Activated CD4-positive, alpha-beta T cell treated with anti-CD3 and anti-CD28 coated beads, Interleukin-2, amount 10 ng/mL, durations not matched to agents 24 days and 14 days (primary cell): ENCODE data around the gene CH25H. TPM values are rescaled to one million over a fixed set of nuclear protein-coding genes. Genes with fewer than 3 reads are reported as not detected.

Experiments used
- DNase-seq: peaks from one replicate; pipeline ENCODE4 v3.0.0; 2022
- H3K27ac Mint-ChIP-seq: one replicate; pipeline ENCODE4 v1.8.0; 2022; ENCODE audit warnings: mild to moderate bottlenecking, mixed read lengths
- H3K27me3 Mint-ChIP-seq: one replicate; pipeline ENCODE4 v1.8.0; 2022; ENCODE audit warnings: mixed read lengths
- H3K36me3 Mint-ChIP-seq: one replicate; pipeline ENCODE4 v1.8.0; 2022; ENCODE audit warnings: low read depth, mild to moderate bottlenecking, mixed read lengths
- H3K4me1 Mint-ChIP-seq: one replicate; pipeline ENCODE4 v1.8.0; 2021; ENCODE audit warnings: mixed read lengths
- H3K4me3 Mint-ChIP-seq: one replicate; pipeline ENCODE4 v1.8.0; 2022; ENCODE audit warnings: mild to moderate bottlenecking, moderate library complexity, mixed read lengths
- H3K9me3 Mint-ChIP-seq: one replicate; pipeline ENCODE4 v1.8.0; 2021; ENCODE audit warnings: mixed read lengths
- intact Hi-C: fragments of 100-400 bp; cut with micrococcal nuclease; formaldehyde crosslinking; loops from one replicate; pipeline ENCODE4 v1.15.1; 2023
- total RNA-seq: library from RNA; stranded (reverse); gene quantifications from 2 replicates; pipeline ENCODE4 v1.2.3, GENCODE V29; 2022

Gene CH25H
- total RNA-seq, 1 donor from 2014 or later = not detected

DNA sequence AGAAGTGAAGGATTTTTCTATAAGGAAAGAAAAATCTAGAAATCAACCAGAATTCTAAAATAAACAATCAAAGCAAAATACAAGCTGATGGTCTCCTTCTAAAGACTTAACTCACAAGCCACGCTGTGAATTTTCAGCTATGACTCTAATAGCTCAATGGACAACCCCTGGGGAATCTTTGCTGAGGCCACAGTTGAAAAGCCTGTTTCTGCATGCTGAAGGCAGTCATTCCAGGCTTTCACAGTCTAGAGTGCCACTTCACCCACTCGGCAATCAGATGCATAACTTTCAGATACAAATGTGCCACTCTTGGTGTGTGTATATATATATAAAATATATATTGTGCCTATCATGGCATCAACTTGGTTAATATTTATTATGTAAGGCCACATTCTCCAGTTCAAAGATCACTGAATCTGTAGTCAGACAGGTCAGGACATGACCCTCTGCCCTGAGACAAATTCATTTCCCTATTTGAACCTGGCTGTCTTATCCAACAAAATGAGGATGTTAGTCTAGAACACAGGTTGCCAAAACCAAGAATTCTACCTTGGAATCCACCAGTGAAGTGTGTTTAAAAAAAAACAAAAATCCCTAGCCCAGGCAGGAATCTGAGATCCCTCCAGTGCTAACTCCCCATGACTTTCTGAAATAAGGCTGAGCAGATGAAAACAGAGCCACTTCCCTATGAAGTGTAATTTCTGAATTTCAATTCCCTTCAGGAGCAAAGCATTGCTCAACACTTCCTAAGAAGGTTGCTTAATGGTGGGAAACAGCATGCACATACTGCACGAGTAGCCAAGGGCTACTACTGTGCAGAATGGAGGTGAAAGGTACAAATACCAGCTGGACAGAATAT is 34.6 kb upstream of the CH25H start:
- H3K4me1 Mint-ChIP-seq = peaks cover 4% of the 10 kb centered on the region
- H3K27me3 Mint-ChIP-seq = no peaks in the 10 kb centered on the region
- H3K4me3 Mint-ChIP-seq = no peak overlapping the region
- H3K27ac Mint-ChIP-seq = no peak overlapping the region
- peaks cover 3% of the 10 kb centered on the region for H3K36me3 Mint-ChIP-seq
- no peaks in the 10 kb centered on the region for H3K9me3 Mint-ChIP-seq
- intact Hi-C loops = no loop called here
- no peak for DNase-seq

GRCh38 chr10:89241026-89241425 is 33.9 kb upstream of the CH25H start:
- Mint-ChIP-seq H3K4me3 (no peak overlapping the region), H3K36me3 (peaks cover 3% of the 10 kb centered on the region), H3K27ac (no peak overlapping the region), H3K27me3 (no peaks in the 10 kb centered on the region), H3K9me3 (no peaks in the 10 kb centered on the region), H3K4me1 (peaks cover 4% of the 10 kb centered on the region)
- intact Hi-C loops = no loop called here
- no peak for DNase-seq

DNA sequence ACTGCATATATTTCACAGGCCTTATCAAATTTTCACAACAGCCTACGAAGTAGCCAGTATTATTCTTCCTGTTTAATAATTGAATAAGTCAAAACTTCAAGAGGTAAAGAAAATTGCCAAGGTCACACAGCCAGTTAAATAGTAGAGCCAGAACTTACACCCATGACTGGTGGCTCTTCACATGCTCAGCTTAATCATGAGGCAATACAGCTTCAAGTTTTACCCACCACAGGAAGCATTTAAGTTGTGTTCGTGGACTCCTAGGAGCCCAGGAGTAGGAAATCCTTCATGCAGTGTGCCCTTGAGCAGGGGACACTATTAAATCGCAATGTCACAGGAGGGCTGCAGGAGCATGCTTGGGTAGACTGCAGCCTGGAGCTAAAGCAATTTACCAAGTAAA is 33.4 kb upstream of the CH25H start:
- Mint-ChIP-seq H3K9me3 (no peaks in the 10 kb centered on the region), H3K27ac (no peak overlapping the region), H3K4me3 (no peak overlapping the region), H3K27me3 (no peaks in the 10 kb centered on the region), H3K4me1 (peaks cover 4% of the 10 kb centered on the region), H3K36me3 (peaks cover 3% of the 10 kb centered on the region)
- intact Hi-C loops = no loop called here
- no peak for DNase-seq

DNA sequence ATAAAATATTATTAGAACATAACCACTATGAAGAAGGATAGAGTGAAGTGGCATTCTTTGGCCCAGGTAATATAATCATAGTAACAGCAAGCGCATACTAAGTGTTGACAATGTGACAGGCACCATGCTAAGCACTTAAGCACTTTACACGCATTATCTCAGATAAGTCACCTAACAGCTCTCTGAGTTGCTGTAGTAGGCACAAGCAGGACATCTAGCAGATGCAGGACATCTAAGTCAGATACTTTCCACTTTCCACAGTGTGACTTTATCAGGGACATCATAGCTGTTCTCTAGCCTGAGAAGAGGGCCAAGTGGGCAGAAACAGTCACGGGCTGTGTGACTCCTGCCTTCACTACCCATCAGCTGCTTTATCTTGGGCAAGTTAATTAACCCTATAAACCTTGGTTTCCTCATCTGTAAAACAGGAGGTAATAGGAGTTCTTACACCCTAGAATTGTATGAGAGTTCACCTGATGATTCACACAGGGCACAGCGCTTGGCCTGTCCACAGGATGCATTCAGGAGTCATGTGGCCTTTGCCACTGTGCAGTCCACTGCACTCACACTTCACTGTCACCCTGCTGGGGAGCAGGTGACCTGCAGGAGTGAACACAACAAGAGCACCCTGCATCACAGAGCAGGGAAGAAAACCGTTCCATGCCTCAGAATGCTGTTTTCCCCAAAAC is 32.0 kb upstream of the CH25H start:
- H3K27me3 Mint-ChIP-seq = no peaks in the 10 kb centered on the region
- DNase-seq = no peak
- intact Hi-C loops = no loop called here
- no peaks in the 10 kb centered on the region for H3K9me3 Mint-ChIP-seq
- no peak overlapping the region for H3K4me3 Mint-ChIP-seq
- H3K4me1 Mint-ChIP-seq = peaks cover 4% of the 10 kb centered on the region
- no peak overlapping the region for H3K27ac Mint-ChIP-seq
- peaks cover 3% of the 10 kb centered on the region for H3K36me3 Mint-ChIP-seq

- Mint-ChIP-seq H3K4me1 (peaks cover 3% of the 10 kb centered on the region), H3K4me3 (no peak overlapping the region), H3K27me3 (no peaks in the 10 kb centered on the region), H3K36me3 (peaks cover 3% of the 10 kb centered on the region), H3K27ac (no peak overlapping the region), H3K9me3 (no peaks in the 10 kb centered on the region)
- intact Hi-C loops = no loop called here
- no peak for DNase-seq
These were observed 30.7 kb upstream of the CH25H start for GRCh38 chr10:89237849-89238248.

- no peaks in the 10 kb centered on the region for H3K9me3 Mint-ChIP-seq
- no peak overlapping the region for H3K4me3 Mint-ChIP-seq
- intact Hi-C loops = no loop called here
- no peak for DNase-seq
- no peaks in the 10 kb centered on the region for H3K27me3 Mint-ChIP-seq
- peaks cover 2% of the 10 kb centered on the region for H3K4me1 Mint-ChIP-seq
- peaks cover 2% of the 10 kb centered on the region for H3K36me3 Mint-ChIP-seq
- H3K27ac Mint-ChIP-seq = no peak overlapping the region
These were observed 29.2 kb upstream of the CH25H start for GRCh38 chr10:89236226-89236797.

DNA sequence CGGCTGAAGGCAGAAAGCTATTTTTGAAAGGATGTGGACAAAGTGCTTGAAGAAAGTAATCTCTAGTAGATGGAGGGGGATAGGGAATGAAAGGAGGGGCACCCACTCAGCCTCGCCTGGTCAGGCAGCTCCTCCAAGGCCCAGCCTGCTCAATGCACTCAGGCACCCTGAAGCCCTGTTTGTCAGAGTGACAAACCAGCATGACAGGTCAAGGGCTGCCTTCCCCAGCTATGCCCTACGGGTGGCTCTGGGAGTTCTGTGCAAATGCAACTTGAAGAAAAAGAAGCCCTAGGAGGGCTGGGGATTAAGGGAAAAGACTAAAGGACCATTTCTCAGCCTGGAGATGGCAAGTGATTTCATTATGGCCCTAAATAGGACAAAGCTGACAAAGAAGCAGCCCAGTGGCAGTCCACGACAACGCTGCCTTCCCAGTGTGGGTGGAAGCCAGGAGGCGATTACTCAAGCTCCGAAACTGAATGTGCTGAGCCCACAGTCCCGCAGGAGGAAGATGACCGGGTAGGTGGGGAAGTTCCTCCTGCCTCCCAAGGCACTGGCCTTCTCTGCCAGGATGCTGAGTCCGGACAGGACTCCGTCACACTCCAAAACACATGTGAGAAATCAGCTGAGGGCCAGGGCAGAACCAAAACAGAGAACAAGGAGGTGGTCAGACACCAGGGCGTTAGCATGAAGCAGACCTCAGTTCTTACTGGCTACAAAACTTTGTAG is 28.1 kb upstream of the CH25H start:
- no peaks in the 10 kb centered on the region for H3K9me3 Mint-ChIP-seq
- no peak overlapping the region for H3K4me3 Mint-ChIP-seq
- H3K27ac Mint-ChIP-seq = no peak overlapping the region
- no peaks in the 10 kb centered on the region for H3K27me3 Mint-ChIP-seq
- peaks cover 2% of the 10 kb centered on the region for H3K4me1 Mint-ChIP-seq
- no peak for DNase-seq
- peaks cover 2% of the 10 kb centered on the region for H3K36me3 Mint-ChIP-seq
- intact Hi-C loops = no loop called here

GRCh38 chr10:89233033-89233432 is 25.9 kb upstream of the CH25H start:
- Mint-ChIP-seq H3K27me3 (no peaks in the 10 kb centered on the region), H3K9me3 (no peaks in the 10 kb centered on the region), H3K27ac (no peak overlapping the region), H3K4me3 (no peak overlapping the region), H3K36me3 (no peaks in the 10 kb centered on the region), H3K4me1 (peaks cover 2% of the 10 kb centered on the region)
- intact Hi-C loops = no loop called here
- no peak for DNase-seq

- no peak for DNase-seq
- intact Hi-C loops = no loop called here
- Mint-ChIP-seq H3K27ac (no peak overlapping the region), H3K4me3 (no peak overlapping the region), H3K4me1 (peaks cover 2% of the 10 kb centered on the region), H3K9me3 (no peaks in the 10 kb centered on the region), H3K36me3 (peaks cover 4% of the 10 kb centered on the region), H3K27me3 (no peaks in the 10 kb centered on the region)
These were observed 21.8 kb upstream of the CH25H start for GRCh38 chr10:89228962-89229361.

GRCh38 chr10:89228146-89228545 is 21.0 kb upstream of the CH25H start:
- Mint-ChIP-seq H3K27ac (no peak overlapping the region), H3K9me3 (no peaks in the 10 kb centered on the region), H3K36me3 (peaks cover 4% of the 10 kb centered on the region), H3K4me3 (no peak overlapping the region), H3K4me1 (peaks cover 2% of the 10 kb centered on the region), H3K27me3 (no peaks in the 10 kb centered on the region)
- no peak for DNase-seq
- intact Hi-C loops = no loop called here

DNA sequence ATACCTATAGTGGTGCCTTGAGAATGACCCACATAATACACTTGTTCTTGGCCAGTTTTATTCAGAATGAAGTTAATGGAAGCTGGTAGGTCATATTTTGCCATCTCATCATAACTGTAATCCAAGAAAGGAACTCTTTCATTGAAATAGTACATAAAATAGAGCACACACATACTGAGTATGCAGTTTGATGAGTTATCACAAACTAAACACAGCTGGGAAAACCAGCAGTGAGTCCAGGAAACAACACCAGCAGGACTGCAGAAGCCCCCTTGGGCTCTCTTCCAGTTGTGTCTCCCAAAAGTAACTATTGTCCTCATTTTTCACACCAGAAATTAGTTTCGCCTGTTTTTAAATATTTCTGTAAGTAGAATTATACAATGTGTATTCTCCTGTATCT is 19.8 kb upstream of the CH25H start:
- H3K9me3 Mint-ChIP-seq = no peaks in the 10 kb centered on the region
- peaks cover 4% of the 10 kb centered on the region for H3K36me3 Mint-ChIP-seq
- no peaks in the 10 kb centered on the region for H3K27me3 Mint-ChIP-seq
- intact Hi-C loops = no loop called here
- H3K4me3 Mint-ChIP-seq = no peak overlapping the region
- no peak overlapping the region for H3K27ac Mint-ChIP-seq
- peaks cover 2% of the 10 kb centered on the region for H3K4me1 Mint-ChIP-seq
- DNase-seq = no peak

DNA sequence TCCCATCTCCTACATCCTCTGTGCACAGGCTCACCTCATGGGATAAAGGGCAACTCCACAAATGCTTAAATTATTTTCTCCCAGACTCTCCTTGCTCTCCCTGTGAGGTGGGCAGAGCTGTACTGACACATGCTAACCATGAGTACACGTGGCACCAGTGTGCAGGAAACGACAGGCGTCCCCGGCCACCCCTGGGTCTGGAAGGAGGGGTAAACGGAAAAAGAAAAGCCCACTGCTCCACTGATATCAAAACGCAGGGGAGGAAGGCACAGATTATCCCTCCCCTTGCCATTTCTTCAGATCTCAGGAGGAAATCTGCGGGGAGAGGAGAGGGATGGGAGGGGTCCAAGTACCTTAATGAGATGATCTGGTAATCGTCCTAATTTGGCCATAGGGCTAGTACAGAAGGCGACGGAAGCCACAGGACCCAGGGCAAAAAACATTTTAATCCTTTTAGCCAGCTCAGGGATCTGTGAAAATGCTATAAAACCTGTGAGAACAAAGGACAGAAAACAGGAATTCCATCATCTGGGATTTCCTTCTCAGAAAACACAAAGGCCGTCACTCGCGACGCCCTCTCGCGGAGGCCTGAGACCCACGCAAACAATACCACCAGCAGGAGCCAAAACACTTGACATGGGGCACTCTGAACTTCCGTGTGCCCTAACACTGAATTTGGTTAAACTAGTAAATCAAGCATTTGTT is 17.8 kb upstream of the CH25H start:
- no peaks in the 10 kb centered on the region for H3K27me3 Mint-ChIP-seq
- no peak overlapping the region for H3K27ac Mint-ChIP-seq
- no peaks in the 10 kb centered on the region for H3K9me3 Mint-ChIP-seq
- no peak for DNase-seq
- H3K36me3 Mint-ChIP-seq = peaks cover 4% of the 10 kb centered on the region
- intact Hi-C loops = no loop called here
- H3K4me1 Mint-ChIP-seq = peaks cover 2% of the 10 kb centered on the region
- no peak overlapping the region for H3K4me3 Mint-ChIP-seq

DNA sequence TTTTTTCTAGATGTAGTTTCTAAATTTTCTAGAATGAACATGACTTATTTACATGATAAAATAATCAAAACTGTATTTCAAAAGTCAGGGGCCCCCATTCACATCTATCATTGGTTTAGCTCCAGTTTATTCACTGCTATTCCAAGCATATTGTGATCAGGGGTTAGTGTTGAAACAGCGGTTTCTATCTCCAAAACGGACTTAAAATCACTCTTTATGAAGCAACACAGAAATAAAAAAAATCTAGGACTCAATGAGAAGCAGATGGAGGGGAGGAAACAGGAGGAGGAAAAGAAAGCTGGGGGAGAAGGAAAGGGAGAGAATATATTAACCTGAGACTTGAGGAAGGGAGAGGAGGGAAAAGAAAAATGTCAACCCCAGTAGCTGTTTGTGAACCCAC is 14.8 kb upstream of the CH25H start:
- no peaks in the 10 kb centered on the region for H3K9me3 Mint-ChIP-seq
- no peak for DNase-seq
- peaks cover 2% of the 10 kb centered on the region for H3K4me1 Mint-ChIP-seq
- no peaks in the 10 kb centered on the region for H3K27me3 Mint-ChIP-seq
- no peaks in the 10 kb centered on the region for H3K36me3 Mint-ChIP-seq
- H3K4me3 Mint-ChIP-seq = no peak overlapping the region
- intact Hi-C loops = no loop called here
- no peak overlapping the region for H3K27ac Mint-ChIP-seq
